ENCODE data around the gene PLEKHA6.

Gene PLEKHA6

DNA sequence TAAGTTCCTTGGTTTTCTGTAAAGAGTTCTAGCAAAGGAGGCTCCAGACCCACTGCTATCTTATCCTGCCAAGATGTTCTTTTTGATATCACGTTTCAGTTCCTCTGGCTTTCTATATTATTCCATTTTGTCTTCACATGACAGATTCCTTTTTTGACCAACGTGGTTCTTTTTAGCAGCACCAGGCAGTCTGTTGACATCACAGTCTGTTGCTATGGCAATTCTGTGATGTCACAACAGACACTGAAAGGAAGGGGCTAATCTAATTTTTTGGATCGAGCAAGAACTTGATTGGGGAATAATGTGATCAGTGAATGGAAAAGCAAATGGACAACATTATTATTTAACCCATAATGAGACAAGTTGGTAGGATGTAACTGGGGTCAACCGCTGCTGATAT, 81.5 kb downstream of the PLEKHA6 start:
- TF ChIP-seq, protein P1, sequence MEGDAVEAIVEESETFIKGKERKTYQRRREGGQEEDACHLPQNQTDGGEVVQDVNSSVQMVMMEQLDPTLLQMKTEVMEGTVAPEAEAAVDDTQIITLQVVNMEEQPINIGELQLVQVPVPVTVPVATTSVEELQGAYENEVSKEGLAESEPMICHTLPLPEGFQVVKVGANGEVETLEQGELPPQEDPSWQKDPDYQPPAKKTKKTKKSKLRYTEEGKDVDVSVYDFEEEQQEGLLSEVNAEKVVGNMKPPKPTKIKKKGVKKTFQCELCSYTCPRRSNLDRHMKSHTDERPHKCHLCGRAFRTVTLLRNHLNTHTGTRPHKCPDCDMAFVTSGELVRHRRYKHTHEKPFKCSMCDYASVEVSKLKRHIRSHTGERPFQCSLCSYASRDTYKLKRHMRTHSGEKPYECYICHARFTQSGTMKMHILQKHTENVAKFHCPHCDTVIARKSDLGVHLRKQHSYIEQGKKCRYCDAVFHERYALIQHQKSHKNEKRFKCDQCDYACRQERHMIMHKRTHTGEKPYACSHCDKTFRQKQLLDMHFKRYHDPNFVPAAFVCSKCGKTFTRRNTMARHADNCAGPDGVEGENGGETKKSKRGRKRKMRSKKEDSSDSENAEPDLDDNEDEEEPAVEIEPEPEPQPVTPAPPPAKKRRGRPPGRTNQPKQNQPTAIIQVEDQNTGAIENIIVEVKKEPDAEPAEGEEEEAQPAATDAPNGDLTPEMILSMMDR (IDR thresholded peaks at IDR 0.05; ENCODE audit: insufficient read depth, low read length) = no peak
- TF ChIP-seq POLR2AphosphoS5 (IDR thresholded peaks at IDR 0.05; ENCODE audit: low read depth) (no peak), GABPA (IDR thresholded peaks at IDR 0.05; ENCODE audit: low read depth) (no peak)
- TF ChIP-seq, protein P2, sequence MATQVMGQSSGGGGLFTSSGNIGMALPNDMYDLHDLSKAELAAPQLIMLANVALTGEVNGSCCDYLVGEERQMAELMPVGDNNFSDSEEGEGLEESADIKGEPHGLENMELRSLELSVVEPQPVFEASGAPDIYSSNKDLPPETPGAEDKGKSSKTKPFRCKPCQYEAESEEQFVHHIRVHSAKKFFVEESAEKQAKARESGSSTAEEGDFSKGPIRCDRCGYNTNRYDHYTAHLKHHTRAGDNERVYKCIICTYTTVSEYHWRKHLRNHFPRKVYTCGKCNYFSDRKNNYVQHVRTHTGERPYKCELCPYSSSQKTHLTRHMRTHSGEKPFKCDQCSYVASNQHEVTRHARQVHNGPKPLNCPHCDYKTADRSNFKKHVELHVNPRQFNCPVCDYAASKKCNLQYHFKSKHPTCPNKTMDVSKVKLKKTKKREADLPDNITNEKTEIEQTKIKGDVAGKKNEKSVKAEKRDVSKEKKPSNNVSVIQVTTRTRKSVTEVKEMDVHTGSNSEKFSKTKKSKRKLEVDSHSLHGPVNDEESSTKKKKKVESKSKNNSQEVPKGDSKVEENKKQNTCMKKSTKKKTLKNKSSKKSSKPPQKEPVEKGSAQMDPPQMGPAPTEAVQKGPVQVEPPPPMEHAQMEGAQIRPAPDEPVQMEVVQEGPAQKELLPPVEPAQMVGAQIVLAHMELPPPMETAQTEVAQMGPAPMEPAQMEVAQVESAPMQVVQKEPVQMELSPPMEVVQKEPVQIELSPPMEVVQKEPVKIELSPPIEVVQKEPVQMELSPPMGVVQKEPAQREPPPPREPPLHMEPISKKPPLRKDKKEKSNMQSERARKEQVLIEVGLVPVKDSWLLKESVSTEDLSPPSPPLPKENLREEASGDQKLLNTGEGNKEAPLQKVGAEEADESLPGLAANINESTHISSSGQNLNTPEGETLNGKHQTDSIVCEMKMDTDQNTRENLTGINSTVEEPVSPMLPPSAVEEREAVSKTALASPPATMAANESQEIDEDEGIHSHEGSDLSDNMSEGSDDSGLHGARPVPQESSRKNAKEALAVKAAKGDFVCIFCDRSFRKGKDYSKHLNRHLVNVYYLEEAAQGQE (IDR thresholded peaks at IDR 0.05; ENCODE audit: insufficient replicate concordance, low read depth) = no peak
- no peak overlapping the region for H3K4me3 ChIP-seq (replicated peaks; ENCODE audit: insufficient read depth, low read length)
- DNase-seq (ENCODE audit: low read depth in 1 of 2, low spot score in 1 of 2) = no peak
- H3K27me3 ChIP-seq (ENCODE audit: insufficient read depth, poor library complexity, severe bottlenecking) = no peaks in the 10 kb centered on the region
- H3K27ac ChIP-seq (replicated peaks) = no peak overlapping the region

DNA sequence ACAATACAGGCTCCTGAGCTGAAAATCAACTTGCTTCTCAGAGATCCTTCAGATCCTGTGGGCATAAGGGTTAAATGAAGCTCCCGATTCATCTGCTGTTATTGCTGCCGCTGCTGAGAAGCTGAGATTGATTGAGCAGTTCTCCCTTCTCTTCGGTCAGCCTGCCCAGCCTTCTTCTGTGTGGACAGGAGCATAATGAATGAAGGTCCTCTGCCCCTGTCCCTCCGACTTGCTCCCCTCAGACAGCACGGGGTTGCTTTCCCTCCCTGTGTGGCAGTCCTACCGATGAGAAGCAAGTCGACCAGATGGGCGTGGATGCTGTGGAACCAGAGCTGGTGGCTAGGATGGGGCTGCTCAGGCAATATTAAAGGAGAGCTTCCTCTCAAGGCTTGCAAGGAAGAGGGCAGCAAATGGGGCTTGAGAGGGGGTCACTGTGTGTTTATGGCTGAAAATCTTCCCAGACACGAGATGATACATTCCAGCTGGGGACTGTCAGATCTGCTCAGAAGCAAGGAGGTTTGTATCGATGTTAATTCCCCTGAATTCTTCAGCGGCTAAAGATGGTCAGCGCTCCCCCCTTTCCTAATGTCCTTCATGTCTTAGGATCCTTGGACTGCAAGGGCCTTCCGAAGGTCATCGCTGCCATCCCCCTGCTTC, 82.0 kb downstream of the PLEKHA6 start:
- Histone ChIP-seq H3K27me3 (ENCODE audit: insufficient read depth, poor library complexity, severe bottlenecking) (no peaks in the 10 kb centered on the region), H3K4me3 (replicated peaks; ENCODE audit: insufficient read depth, low read length) (no peak overlapping the region), H3K27ac (replicated peaks) (no peak overlapping the region)
- DNase-seq (ENCODE audit: low read depth in 1 of 2, low spot score in 1 of 2) = no peak
- TF ChIP-seq, protein P1 (IDR thresholded peaks at IDR 0.05; ENCODE audit: insufficient read depth, low read length) = no peak
- no peak for TF ChIP-seq SPI1 (IDR thresholded peaks at IDR 0.05; ENCODE audit: borderline replicate concordance, low read depth)
- TF ChIP-seq, protein P2 (IDR thresholded peaks at IDR 0.05; ENCODE audit: insufficient replicate concordance, low read depth) = no peak
- no peak for TF ChIP-seq GABPA (IDR thresholded peaks at IDR 0.05; ENCODE audit: low read depth)
- TF ChIP-seq POLR2AphosphoS5 (IDR thresholded peaks at IDR 0.05; ENCODE audit: low read depth) = no peak

GRCh38 chr1:204275695-204276370, 83.9 kb downstream of the PLEKHA6 start:
- H3K27ac ChIP-seq (replicated peaks) = no peak overlapping the region
- no peak overlapping the region for H3K4me3 ChIP-seq (replicated peaks; ENCODE audit: insufficient read depth, low read length)
- no peak for DNase-seq (ENCODE audit: low read depth in 1 of 2, low spot score in 1 of 2)
- TF ChIP-seq, protein P2 (IDR thresholded peaks at IDR 0.05; ENCODE audit: insufficient replicate concordance, low read depth) = no peak
- no peak for TF ChIP-seq GABPA (IDR thresholded peaks at IDR 0.05; ENCODE audit: low read depth)
- TF ChIP-seq POLR2AphosphoS5 (IDR thresholded peaks at IDR 0.05; ENCODE audit: low read depth) = no peak
- no peak for TF ChIP-seq SPI1 (IDR thresholded peaks at IDR 0.05; ENCODE audit: borderline replicate concordance, low read depth)
- TF ChIP-seq, protein P1 (IDR thresholded peaks at IDR 0.05; ENCODE audit: insufficient read depth, low read length) = no peak
- H3K27me3 ChIP-seq (ENCODE audit: insufficient read depth, poor library complexity, severe bottlenecking) = no peaks in the 10 kb centered on the region
